ENCODE measurements around the gene MCEE.
"Not testable (repeated sequence)": the region's sequence is repeated elsewhere in the genome, so short reads cannot be mapped to it uniquely, and the experiment has no call there.

DNA sequence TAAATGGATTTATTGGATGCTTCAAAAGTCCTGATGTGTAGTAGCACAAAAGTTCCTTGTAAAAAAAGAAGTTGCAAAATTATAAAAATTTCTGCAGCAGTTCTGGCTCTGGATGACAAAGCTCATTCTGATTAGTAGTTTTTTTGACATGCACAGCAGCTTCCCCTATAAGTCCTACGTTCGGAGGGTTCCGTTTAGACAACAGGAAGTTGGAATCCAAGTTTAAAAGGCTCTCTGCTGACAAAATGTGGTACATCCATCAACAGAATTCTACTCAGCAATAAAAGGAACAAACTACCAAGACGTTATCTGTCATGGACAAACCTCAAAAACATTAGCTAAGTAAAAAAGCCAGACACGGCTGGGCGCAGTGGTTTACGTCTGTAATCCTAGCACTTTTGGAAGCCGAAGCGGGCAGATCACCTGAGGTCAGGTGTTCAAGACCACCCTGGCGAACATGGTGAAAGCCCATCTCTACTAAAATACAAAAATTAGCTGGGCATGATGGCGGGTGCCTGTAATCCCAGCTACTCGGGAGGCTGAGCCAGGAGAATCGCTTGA, 46.2 kb downstream of the MCEE start:
- TF ChIP-seq, protein P1, sequence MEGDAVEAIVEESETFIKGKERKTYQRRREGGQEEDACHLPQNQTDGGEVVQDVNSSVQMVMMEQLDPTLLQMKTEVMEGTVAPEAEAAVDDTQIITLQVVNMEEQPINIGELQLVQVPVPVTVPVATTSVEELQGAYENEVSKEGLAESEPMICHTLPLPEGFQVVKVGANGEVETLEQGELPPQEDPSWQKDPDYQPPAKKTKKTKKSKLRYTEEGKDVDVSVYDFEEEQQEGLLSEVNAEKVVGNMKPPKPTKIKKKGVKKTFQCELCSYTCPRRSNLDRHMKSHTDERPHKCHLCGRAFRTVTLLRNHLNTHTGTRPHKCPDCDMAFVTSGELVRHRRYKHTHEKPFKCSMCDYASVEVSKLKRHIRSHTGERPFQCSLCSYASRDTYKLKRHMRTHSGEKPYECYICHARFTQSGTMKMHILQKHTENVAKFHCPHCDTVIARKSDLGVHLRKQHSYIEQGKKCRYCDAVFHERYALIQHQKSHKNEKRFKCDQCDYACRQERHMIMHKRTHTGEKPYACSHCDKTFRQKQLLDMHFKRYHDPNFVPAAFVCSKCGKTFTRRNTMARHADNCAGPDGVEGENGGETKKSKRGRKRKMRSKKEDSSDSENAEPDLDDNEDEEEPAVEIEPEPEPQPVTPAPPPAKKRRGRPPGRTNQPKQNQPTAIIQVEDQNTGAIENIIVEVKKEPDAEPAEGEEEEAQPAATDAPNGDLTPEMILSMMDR (conservative IDR thresholded peaks at IDR 0.05; ENCODE audit: low read depth, low read length): not testable (repeated sequence)
- not testable (repeated sequence) for TF ChIP-seq EZH2 (IDR thresholded peaks at IDR 0.05; ENCODE audit: borderline replicate concordance, low read depth, low read length, poor library complexity, severe bottlenecking)
